ENCODE results near the gene SLC6A8. TPM values are rescaled to one million over a fixed set of nuclear protein-coding genes. Genes with fewer than 3 reads are reported as not detected.
A peak's percentile ranks its signal among the peaks of the same experiment; 100 is the strongest.

The SLC6A8 gene
- total RNA-seq, 1 experiment from 2014 or later = 45.3 TPM

GRCh38 chrX:153685751-153686696, 1.7 kb upstream of the SLC6A8 start:
- ATAC-seq (no peak), DNase-seq (no peak)
- no peaks in the 10 kb centered on the region for H3K9me2 ChIP-seq (replicated peaks; ENCODE audit: low read length)
- H3F3A ChIP-seq (ENCODE audit: low read length, unreplicated experiment) = no peaks in the 10 kb centered on the region
- no peak overlapping the region for H3K4me3 ChIP-seq (ENCODE audit: low read length)
- no peak overlapping the region for H3K9ac ChIP-seq (ENCODE audit: low read length)
- peaks cover 12% of the 10 kb centered on the region for H3K4me1 ChIP-seq (ENCODE audit: insufficient read depth, low read length)
- peaks cover 13% of the 10 kb centered on the region for H3K79me2 ChIP-seq (ENCODE audit: low read length)
- H3K27me3 ChIP-seq (ENCODE audit: low read length) = no peaks in the 10 kb centered on the region
- H3K36me3 ChIP-seq (ENCODE audit: low read depth, low read length) = no peaks in the 10 kb centered on the region
- H4K20me1 ChIP-seq (ENCODE audit: low read length) = no peaks in the 10 kb centered on the region
- BruUV-seq (replicated peaks) = no TSS peak
- no peak for TF ChIP-seq CTCF (conservative IDR thresholded peaks at IDR 0.05; ENCODE audit: low read depth, low read length)
- no peak for TF ChIP-seq EZH2 (IDR thresholded peaks at IDR 0.05; ENCODE audit: low read length, unreplicated experiment)
- TF ChIP-seq EZH2phosphoT487 (IDR thresholded peaks at IDR 0.05; ENCODE audit: borderline replicate concordance, low read length) = no peak
- H3K9me3 ChIP-seq (ENCODE audit: low read length) = no peaks in the 10 kb centered on the region
- ChIA-PET CTCF (no interaction called here), POLR2A (ENCODE audit: unreplicated experiment) (no interaction called here)
- no peak overlapping the region for H3K4me2 ChIP-seq (ENCODE audit: low read length)
- no peak overlapping the region for H3K27ac ChIP-seq (ENCODE audit: low read length)
- no peak overlapping the region for H2AFZ ChIP-seq (ENCODE audit: low read length)
- intact Hi-C loops (cut with micrococcal nuclease) = no loop called here

- CTCF ChIA-PET = no interaction called here
- DNase-seq (no peak), ATAC-seq (no peak)
- Histone ChIP-seq H3K27me3 (ENCODE audit: low read length) (no peaks in the 10 kb centered on the region), H3K36me3 (ENCODE audit: low read depth, low read length) (no peaks in the 10 kb centered on the region), H3K9me3 (ENCODE audit: low read length) (no peaks in the 10 kb centered on the region), H2AFZ (ENCODE audit: low read length) (no peak overlapping the region), H4K20me1 (ENCODE audit: low read length) (no peaks in the 10 kb centered on the region), H3F3A (ENCODE audit: low read length, unreplicated experiment) (no peaks in the 10 kb centered on the region), H3K9ac (ENCODE audit: low read length) (no peak overlapping the region), H3K9me2 (replicated peaks; ENCODE audit: low read length) (no peaks in the 10 kb centered on the region), H3K27ac (ENCODE audit: low read length) (no peak overlapping the region), H3K4me1 (ENCODE audit: insufficient read depth, low read length) (peaks cover 12% of the 10 kb centered on the region), H3K4me3 (ENCODE audit: low read length) (no peak overlapping the region), H3K4me2 (ENCODE audit: low read length) (no peak overlapping the region), H3K79me2 (ENCODE audit: low read length) (peaks cover 13% of the 10 kb centered on the region)
- intact Hi-C loops (cut with micrococcal nuclease) = no loop called here
- TF ChIP-seq EZH2phosphoT487 (IDR thresholded peaks at IDR 0.05; ENCODE audit: borderline replicate concordance, low read length) = no peak
- TF ChIP-seq CTCF (conservative IDR thresholded peaks at IDR 0.05; ENCODE audit: low read depth, low read length) = no peak
- no peak for TF ChIP-seq EZH2 (IDR thresholded peaks at IDR 0.05; ENCODE audit: low read length, unreplicated experiment)
- POLR2A ChIA-PET (ENCODE audit: unreplicated experiment) = no interaction called here
- no TSS peak for BruUV-seq (replicated peaks)
These were observed 1.0 kb upstream of the SLC6A8 start for GRCh38 chrX:153686711-153687110.

GRCh38 chrX:153688071-153688470, 345 bp downstream of the SLC6A8 start:
- H3K4me2 ChIP-seq (ENCODE audit: low read length) = no peak overlapping the region
- ATAC-seq = peak; percentile 1; the same call in 1 of the 2 replicates
- no peak for TF ChIP-seq CTCF (conservative IDR thresholded peaks at IDR 0.05; ENCODE audit: low read depth, low read length)
- no peak for TF ChIP-seq EZH2phosphoT487 (IDR thresholded peaks at IDR 0.05; ENCODE audit: borderline replicate concordance, low read length)
- no peaks in the 10 kb centered on the region for H3F3A ChIP-seq (ENCODE audit: low read length, unreplicated experiment)
- no peaks in the 10 kb centered on the region for H3K27me3 ChIP-seq (ENCODE audit: low read length)
- no peak overlapping the region for H3K4me3 ChIP-seq (ENCODE audit: low read length)
- no peak overlapping the region for H3K27ac ChIP-seq (ENCODE audit: low read length)
- H3K9me2 ChIP-seq (replicated peaks; ENCODE audit: low read length) = no peaks in the 10 kb centered on the region
- DNase-seq = no peak
- CTCF ChIA-PET = interaction anchor here (0.9 kb wide), 1 partner anchor 20 kb away, joined by 4 read pairs; no protein-coding TSS in a partner anchor
- no peaks in the 10 kb centered on the region for H3K9me3 ChIP-seq (ENCODE audit: low read length)
- no peak overlapping the region for H2AFZ ChIP-seq (ENCODE audit: low read length)
- no peaks in the 10 kb centered on the region for H3K36me3 ChIP-seq (ENCODE audit: low read depth, low read length)
- intact Hi-C loops (cut with micrococcal nuclease) = no loop called here
- H3K9ac ChIP-seq (ENCODE audit: low read length) = no peak overlapping the region
- H3K79me2 ChIP-seq (ENCODE audit: low read length) = peaks cover 13% of the 10 kb centered on the region
- H4K20me1 ChIP-seq (ENCODE audit: low read length) = no peaks in the 10 kb centered on the region
- POLR2A ChIA-PET (ENCODE audit: unreplicated experiment) = interaction anchor here (0.6 kb wide), 1 partner anchor 41 kb away, joined by 9 read pairs; the partner anchor contains the start of gene DUSP9
- BruUV-seq (replicated peaks) = no TSS peak
- peaks cover 12% of the 10 kb centered on the region for H3K4me1 ChIP-seq (ENCODE audit: insufficient read depth, low read length)
